WI38 (cell line): ENCODE results near the gene DUSP7.
"Not testable (repeated sequence)": the region's sequence is repeated elsewhere in the genome, so short reads cannot be mapped to it uniquely, and the experiment has no call there.

ENCODE experiments used
- H3K4me3 ChIP-seq: 2 replicates; pipeline ENCODE4 v1.5.1; 2011; ENCODE audit warnings: low read depth, mild to moderate bottlenecking, control low read depth, low read length
- CTCF ChIP-seq: IDR thresholded peaks from 2 replicates; pipeline ENCODE4 v1.5.1; 2012; ENCODE audit warnings: low read depth, mild to moderate bottlenecking, control low read depth, low read length

The DUSP7 gene

GRCh38 chr3:52038227-52038626 is 18.1 kb downstream of the DUSP7 start:
- H3K4me3 ChIP-seq = no peak overlapping the region
- no peak for TF ChIP-seq CTCF

- no peak for TF ChIP-seq CTCF
- no peak overlapping the region for H3K4me3 ChIP-seq
Observed at GRCh38 chr3:52037291-52037690, 19.1 kb downstream of the DUSP7 start.

GRCh38 chr3:52036829-52037228 is 19.5 kb downstream of the DUSP7 start:
- no peak for TF ChIP-seq CTCF
- H3K4me3 ChIP-seq = no peak overlapping the region

- H3K4me3 ChIP-seq = no peak overlapping the region
- no peak for TF ChIP-seq CTCF
Observed at GRCh38 chr3:52036222-52036694, 20.1 kb downstream of the DUSP7 start.

DNA sequence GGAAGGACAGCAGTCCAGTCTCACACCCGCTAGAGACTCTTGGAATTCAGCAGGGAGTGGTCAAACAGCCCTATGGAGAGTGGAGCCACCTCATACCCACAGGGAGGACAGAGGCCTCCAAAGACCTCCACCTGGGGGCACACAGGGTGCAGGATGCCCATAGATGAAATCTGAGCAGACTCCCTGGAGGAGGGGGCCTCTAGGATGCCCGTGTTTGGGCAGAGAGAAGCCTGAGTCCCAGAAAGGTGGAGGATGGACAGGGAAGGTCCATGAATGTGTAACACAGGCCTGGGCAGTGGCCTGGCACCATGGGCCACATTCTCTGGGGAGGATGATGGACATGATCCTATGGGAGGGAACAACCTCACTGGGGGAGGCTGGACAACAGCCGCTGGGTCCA is 21.7 kb downstream of the DUSP7 start:
- no peak for TF ChIP-seq CTCF

DNA sequence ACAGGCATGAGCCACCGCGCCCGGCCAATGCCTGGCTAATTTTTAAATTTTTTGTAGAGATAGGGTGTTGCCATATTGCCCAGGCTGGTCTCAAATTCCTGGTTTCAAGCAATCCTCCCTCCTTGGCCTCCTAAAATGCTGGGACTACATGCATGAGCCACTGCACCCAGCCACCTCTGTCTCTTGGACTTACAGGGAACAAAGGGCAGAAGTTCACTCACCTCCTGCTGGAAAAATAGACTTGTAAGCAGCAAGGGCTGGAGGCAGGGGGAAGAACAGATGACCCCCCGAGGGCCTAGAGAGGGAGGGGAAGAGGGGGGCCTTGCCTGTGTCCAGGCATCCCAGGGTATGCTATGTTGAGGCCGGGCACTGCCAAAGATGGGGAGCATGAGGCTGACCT is 22.2 kb downstream of the DUSP7 start:
- no peak overlapping the region for H3K4me3 ChIP-seq
- no peak for TF ChIP-seq CTCF

More for the DNA sequence above, 21.7 kb downstream of the DUSP7 start:
- H3K4me3 ChIP-seq = no peak overlapping the region

DNA sequence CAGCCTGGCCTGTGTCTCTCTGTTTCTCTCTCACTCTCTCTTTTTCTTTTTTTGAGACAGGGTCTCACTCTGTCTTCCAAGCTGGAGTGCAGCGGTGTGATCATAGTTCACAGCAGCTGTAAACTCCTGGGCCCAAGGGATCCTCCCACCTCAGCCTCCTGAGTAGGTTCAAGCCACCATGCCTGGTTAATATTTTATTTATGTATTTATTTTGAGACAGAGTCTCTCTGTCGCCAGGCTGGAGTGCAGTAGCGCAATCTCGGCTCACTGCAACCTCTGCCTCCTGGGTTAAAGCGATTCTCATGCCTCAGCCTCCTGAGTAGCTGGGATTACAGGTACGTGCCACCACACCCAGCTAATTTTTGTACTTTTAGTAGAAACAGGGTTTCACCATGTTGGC is 22.6 kb downstream of the DUSP7 start:
- not testable (repeated sequence) for H3K4me3 ChIP-seq

DNA sequence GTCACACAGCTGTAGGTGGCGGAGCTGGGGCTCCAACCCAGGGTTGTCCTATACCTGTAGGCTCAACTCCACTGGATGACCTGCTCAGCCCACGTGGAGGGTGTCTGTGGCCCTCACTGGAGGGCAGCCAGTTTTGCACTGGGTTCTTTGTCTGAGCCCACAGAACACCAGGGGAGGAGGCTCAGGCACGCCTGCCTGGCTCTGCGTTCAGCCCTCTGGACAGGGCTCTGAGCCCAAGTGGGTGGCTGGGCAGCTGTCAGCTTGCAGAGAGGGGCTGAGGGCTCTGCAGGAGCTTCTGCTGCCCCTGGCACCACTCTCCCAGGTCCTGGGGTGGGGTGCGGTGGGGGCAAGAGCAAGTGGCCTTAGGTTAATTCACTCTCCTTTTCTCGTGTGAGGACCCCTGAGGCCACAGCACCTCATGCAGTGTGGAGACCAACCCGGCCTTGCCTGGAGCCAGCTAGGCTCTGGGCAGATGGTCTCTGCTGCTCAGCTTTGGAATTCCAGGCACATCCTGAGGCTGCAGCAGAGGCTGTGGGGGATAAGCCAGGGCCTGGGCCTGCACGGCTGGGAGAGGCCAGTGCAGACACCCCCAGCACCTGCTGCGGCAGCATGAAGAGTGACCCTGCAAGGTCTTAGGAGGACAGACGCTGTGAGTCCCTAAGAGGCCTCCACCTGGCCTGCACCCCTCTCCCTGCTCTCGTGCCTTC is 23.5 kb downstream of the DUSP7 start:
- H3K4me3 ChIP-seq = no peak overlapping the region

More for the DNA sequence above, 23.5 kb downstream of the DUSP7 start:
- no peak for TF ChIP-seq CTCF
